Measurements from ENCODE around the gene RBM39.

RBM39 gene

GRCh38 chr20:35737865-35738333, 4.2 kb downstream of the RBM39 start:
- DNase-seq (ENCODE audit: low read depth), result no peak
- TF ChIP-seq CTCF (conservative IDR thresholded peaks at IDR 0.05; ENCODE audit: control insufficient read depth, insufficient read depth, low read depth, low read length), result no peak
- no peak overlapping the region for H3K4me3 ChIP-seq (ENCODE audit: control insufficient read depth, low read depth, low read length)

GRCh38 chr20:35735826-35736470, 6.1 kb downstream of the RBM39 start:
- peak; percentile 47 for DNase-seq (ENCODE audit: low read depth)
- no peak for TF ChIP-seq CTCF (conservative IDR thresholded peaks at IDR 0.05; ENCODE audit: control insufficient read depth, insufficient read depth, low read depth, low read length)
- no peak overlapping the region for H3K4me3 ChIP-seq (ENCODE audit: control insufficient read depth, low read depth, low read length)

DNA sequence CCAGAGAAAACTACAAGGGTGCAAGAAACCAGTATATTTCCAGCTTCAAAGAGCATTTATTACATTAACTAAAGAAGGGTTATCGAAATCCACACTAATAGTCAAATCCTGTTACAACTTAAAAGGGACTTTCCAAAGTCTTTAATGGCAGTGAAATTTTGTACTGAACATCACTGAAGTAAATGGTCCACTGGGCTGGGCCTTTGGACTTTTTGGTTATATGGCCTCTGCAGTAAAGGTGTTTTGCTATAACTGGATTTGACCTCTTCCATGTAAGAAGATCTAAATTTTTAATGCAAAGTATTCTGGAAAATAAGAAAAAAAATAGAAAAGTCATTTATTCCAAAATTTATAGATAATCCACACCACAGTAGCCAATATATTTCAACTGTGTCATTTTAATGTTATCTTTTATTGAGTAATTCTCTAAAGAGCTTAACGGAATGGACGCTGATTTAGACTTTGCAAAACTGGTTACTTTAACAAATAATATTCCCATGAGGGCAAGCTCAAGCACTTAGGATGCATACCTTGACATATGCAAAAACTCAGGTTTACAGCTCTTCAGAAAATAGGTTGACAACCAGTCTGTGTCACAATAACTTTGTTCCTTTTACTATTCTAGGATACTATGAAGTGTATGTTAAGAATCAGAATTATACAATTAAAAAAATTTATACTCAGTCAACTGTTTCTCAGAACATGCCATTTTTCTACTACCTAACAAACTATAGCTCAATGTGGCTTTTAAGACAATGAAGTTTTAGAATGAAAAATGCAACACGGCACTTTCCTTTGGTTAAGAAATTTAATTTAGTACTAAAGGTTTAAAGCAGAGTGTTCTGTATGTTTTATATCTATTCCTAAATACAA, 7.0 kb downstream of the RBM39 start:
- TF ChIP-seq CTCF (conservative IDR thresholded peaks at IDR 0.05; ENCODE audit: control insufficient read depth, insufficient read depth, low read depth, low read length), result no peak
- DNase-seq (ENCODE audit: low read depth), result no peak
- H3K4me3 ChIP-seq (ENCODE audit: control insufficient read depth, low read depth, low read length), result no peak overlapping the region

DNA sequence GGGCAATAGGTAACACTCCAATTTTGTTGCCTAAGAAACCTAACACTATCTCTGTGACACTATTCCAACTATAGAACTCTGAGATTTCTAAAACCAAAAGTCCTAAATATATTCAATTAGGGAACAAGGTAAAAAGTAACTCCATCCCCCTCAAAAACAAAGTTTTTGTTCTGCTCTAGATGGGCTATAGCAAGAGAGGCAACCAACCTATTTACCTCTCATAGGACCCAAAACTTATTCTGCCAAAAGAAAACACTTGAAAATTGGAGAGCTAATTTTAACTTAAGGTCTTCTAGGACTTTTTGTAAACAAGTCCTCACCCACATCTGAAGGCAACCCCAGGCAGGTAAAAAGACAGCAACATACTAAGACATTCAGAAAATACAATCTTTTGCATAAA, 7.7 kb downstream of the RBM39 start:
- TF ChIP-seq CTCF (conservative IDR thresholded peaks at IDR 0.05; ENCODE audit: control insufficient read depth, insufficient read depth, low read depth, low read length), result no peak
- no peak overlapping the region for H3K4me3 ChIP-seq (ENCODE audit: control insufficient read depth, low read depth, low read length)
- DNase-seq (ENCODE audit: low read depth), result no peak

DNA sequence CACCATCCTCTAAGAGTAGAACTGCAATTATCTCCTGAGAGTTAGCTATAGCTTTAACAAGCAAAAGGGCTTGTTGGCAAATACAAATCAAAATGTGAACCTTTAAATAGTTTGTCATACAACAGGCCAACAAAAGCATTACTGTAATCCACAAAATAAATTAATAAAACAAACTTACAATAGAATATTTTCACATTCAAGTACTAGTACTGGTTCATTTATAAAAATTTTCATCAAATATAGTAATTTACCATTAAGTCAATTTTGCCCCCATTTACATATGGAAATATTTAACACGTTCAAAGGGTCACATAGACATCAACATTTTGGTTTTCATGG, 9.4 kb downstream of the RBM39 start:
- DNase-seq (ENCODE audit: low read depth), result no peak
- H3K4me3 ChIP-seq (ENCODE audit: control insufficient read depth, low read depth, low read length), result no peak overlapping the region
- TF ChIP-seq CTCF (conservative IDR thresholded peaks at IDR 0.05; ENCODE audit: control insufficient read depth, insufficient read depth, low read depth, low read length), result no peak

DNA sequence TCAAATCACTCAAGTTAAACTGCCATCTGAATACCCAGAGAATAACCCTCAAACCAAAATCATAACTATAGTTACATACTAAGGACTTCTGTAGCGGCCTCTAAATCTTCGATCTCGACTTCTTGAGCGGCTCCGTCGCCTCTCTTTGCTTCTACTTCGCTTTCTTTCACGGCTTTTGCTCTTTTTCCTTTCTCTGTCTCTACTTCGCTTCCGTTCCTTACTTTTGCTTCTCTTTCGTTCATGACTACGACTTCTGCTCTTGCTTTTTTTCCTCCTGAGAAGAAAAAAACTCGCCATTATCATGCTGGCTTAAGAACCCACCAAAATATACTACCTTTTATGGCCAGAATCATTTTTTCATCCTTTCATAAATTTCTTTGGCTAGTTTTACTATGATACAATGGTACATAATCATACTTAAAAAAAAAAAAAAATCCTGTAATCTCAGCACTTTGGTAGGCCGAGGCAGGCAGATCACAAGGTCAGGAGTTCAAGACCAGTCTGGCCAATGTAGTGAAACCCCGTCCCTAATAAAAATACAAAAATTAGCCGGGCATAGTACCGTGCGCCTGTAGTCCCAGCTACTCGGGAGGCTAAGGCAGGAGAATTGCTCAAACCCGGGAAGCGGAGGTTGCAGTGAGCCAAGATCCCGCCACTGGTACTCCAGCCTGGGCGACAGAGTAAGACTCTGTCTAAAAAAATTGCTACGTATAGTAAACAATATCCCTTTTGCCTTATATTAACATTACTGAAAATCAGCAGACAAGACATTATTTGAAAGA, 10.0 kb downstream of the RBM39 start:
- no peak for DNase-seq (ENCODE audit: low read depth)
- TF ChIP-seq CTCF (conservative IDR thresholded peaks at IDR 0.05; ENCODE audit: control insufficient read depth, insufficient read depth, low read depth, low read length), result no peak
- no peak overlapping the region for H3K4me3 ChIP-seq (ENCODE audit: control insufficient read depth, low read depth, low read length)

Data from fibroblast of mammary gland (primary cell).